Measurements from ENCODE around the gene CD79B. TPM values are rescaled to one million over a fixed set of nuclear protein-coding genes. Genes with fewer than 3 reads are reported as not detected.

The CD79B gene
- total RNA-seq: 10 to 100 TPM; 39.1 to 40.9 TPM

DNA sequence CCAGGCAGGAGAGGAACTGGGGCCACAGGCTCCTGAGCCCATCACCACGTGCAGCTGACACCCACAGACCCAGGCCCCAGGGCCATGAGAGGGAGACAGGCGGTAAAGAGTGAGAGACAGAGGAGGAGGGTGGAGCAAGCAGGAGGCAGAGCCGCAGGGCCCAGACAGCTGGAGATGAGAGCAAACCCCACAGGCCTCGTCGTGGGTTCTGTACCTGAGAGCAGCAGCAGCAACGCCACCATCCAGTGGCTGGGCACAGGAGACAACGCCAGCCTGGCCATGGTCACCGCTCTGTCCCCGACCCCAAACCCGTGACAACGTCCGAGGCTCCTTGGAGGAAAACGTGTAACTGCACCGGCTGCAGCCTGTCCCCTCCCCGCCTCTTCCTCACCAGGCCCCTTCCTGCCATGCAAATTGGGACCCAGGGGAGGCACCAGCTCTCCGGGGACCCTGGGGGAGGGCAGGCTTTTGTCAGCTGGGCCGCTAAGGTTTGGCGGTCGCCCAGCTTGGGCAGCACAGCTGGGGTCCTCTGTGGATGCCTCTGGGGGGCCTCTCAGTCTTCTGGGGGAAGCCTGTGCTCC, at the start of gene CD79B:
Gene CD79B, minus strand, starts transcription at position 351 of the 581 bp plus-strand sequence. Its CDS starts 70 bp downstream, at position 281.
- ChIA-PET CTCF (interaction anchor here (0.6 to 3.1 kb wide), 12 partner anchors 8 to 488 kb away, joined by 3 to 26 read pairs (median 9); partner anchors contain the start of genes CSHL1 and GH2), POLR2A (interaction anchor here (0.6 to 2.6 kb wide), 3 partner anchors 15 to 927 kb away, joined by 3 to 11 read pairs (median 3); partner anchors contain the start of gene ICAM2)
- H3K4me1 Mint-ChIP-seq (ENCODE audit: low read depth): peaks cover 17% of the 10 kb centered on the region
- peak within 1 kb of the TSS; percentile 91 for H3K27ac Mint-ChIP-seq
- H3K27me3 Mint-ChIP-seq: no peaks in the 10 kb centered on the region
- no peaks in the 10 kb centered on the region for H3K9me3 Mint-ChIP-seq
- peak; percentile 74 for DNase-seq
- intact Hi-C loops (cut with micrococcal nuclease): loop anchor here (1.0 to 5.0 kb wide), 3 partner anchors 14 to 95 kb away; no protein-coding TSS in a partner anchor
- H3K4me3 Mint-ChIP-seq: peak within 1 kb of the TSS; percentile 95
- H3K36me3 Mint-ChIP-seq: peaks cover 2% of the 10 kb centered on the region

DNA sequence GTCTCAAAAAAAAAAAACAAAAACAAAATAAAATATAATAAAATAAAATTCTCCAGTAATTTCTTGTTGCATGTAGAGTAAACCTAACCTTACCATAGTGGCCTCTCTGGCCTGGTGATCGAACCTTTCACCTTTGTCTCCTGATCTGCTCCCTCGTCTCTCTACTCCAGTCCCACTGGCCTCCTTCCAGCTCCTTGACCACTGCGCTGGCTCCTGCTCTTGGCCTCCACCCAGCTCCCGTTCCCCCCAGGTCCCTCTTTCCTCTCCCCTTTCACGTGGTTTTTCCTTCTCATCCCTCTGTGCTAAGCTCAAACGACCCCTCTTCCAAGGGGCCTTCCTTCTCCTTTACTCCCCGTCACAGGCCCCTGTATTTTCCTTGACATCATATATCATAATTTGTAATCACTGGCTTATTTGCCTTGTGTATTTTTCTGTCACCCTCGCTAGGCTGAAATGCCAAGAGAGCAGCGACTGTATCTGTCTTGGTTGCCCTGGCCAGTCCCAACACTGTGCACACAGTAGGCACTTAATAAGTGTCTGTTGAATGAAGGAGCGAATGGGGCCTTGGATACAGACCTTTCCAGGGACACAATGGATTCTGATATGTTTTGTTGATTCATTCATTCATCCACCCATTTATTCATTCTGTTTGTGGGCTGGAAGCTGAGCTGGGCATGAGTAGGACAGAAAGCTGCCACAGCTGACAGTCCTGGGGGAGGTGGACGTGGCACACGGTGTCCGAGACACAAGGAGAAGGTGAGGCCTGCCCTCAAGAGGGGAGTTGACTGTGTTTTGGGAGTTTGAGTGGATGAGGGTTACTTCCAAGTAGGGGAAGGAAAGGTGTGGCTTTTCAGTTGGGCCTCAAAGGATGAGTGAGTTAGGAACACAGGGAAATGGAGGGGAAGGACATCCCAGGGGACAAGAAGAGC, 46.4 kb upstream of the CD79B start:
- intact Hi-C loops (cut with micrococcal nuclease): no loop called here
- Mint-ChIP-seq H3K9me3 (peaks cover 12% of the 10 kb centered on the region), H3K27me3 (no peaks in the 10 kb centered on the region), H3K36me3 (no peaks in the 10 kb centered on the region), H3K4me3 (no peak overlapping the region), H3K27ac (no peak overlapping the region), H3K4me1 (ENCODE audit: low read depth) (peaks cover 17% of the 10 kb centered on the region)
- no peak for DNase-seq
- POLR2A ChIA-PET: no interaction called here
- CTCF ChIA-PET: interaction anchor here (0.6 to 3.0 kb wide), 4 partner anchors 12 to 343 kb away, joined by 3 to 12 read pairs (median 6); no protein-coding TSS in a partner anchor

DNA sequence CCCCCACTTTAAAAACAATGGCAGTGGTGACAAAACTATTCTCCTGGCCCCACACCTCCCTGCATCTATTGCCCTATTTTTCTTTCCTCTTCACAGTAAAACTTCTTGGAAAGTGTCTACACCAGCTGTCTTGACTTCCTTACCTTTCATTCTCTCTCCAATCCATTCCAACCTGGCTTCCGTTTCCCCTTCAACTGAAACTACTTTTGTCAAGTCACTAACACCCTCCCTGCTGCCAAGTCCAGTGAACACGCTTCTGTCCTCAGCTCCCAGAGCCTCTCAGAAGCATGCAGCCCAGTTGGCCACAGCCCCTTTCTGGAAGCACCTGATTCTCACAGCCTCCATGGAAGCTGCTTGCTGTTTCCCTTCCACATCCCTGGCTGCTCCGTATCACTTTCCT, 44.6 kb upstream of the CD79B start:
- ChIA-PET CTCF (interaction anchor here (0.9 to 3.0 kb wide), 5 partner anchors 9 to 111 kb away, joined by 3 to 12 read pairs (median 4); no protein-coding TSS in a partner anchor), POLR2A (interaction anchor here (0.7 kb wide), 1 partner anchor 11 kb away, joined by 3 read pairs; no protein-coding TSS in a partner anchor)
- Mint-ChIP-seq H3K27ac (no peak overlapping the region), H3K9me3 (peaks cover 2% of the 10 kb centered on the region), H3K27me3 (no peaks in the 10 kb centered on the region), H3K36me3 (no peaks in the 10 kb centered on the region), H3K4me1 (ENCODE audit: low read depth) (peaks cover 17% of the 10 kb centered on the region), H3K4me3 (no peak overlapping the region)
- DNase-seq: no peak
- intact Hi-C loops (cut with micrococcal nuclease): no loop called here

DNA sequence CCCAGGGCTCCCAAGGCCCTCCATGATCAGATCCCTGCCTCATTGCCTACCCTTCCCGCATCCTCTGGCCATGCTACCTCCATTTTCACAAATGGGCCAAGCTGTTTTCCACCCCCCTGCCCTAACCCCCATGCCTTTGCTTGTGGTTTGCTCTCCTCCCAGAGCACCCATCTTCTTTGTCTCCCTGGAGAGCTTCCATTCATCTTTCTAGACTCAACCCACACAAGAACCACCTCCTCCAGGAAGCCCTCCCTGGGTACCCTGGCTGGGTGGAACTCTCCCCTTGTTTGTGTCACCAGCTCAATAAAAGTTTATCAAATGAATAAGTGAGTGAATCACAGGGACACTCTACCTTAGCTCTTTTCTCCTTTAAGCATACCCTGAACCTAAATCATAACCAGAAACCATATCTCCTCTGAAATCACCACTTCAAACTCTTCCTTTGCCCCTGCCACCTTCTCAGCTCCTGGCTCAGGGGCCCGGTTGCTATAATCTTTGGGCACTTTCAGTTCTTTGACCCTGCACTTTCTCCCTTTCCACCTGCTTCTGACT, 43.5 kb upstream of the CD79B start:
- POLR2A ChIA-PET: no interaction called here
- Mint-ChIP-seq H3K4me3 (no peak overlapping the region), H3K27me3 (no peaks in the 10 kb centered on the region), H3K36me3 (no peaks in the 10 kb centered on the region), H3K27ac (no peak overlapping the region), H3K9me3 (no peaks in the 10 kb centered on the region), H3K4me1 (ENCODE audit: low read depth) (peaks cover 17% of the 10 kb centered on the region)
- intact Hi-C loops (cut with micrococcal nuclease): no loop called here
- CTCF ChIA-PET: interaction anchor here (0.8 to 3.0 kb wide), 9 partner anchors 15 to 158 kb away, joined by 3 to 12 read pairs (median 4); no protein-coding TSS in a partner anchor
- DNase-seq: peak; percentile 43

DNA sequence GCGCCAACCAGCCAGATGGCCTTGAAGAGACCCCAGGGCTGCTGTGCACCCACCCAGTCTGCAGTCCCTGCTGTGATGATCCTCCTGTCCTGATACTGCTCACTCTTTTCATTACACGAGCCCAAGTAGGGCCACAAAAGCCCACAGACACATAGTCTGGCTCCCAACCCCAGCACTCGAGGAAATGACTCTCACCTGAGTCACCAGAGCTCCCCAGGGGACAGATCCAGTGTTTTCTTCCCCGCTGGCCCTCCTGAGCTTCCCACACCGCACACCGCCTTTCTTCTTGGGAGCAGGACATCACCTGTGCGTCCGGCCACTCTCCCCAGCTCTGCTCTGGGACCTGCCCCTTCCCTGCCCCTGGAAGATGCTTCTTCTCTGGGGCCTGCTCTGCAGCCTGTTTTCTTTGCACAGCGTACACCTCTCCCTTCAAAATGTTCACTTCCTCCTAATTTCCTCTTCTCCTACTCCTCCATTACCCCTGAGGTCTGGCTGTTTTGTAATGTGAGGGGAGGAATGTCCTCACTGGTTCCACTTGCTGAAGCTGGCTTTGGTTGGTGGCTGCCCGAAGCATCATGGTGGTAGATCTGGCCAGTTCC, 42.6 kb upstream of the CD79B start:
- no peaks in the 10 kb centered on the region for H3K27me3 Mint-ChIP-seq
- no peak overlapping the region for H3K4me3 Mint-ChIP-seq
- intact Hi-C loops (cut with micrococcal nuclease): no loop called here
- H3K4me1 Mint-ChIP-seq (ENCODE audit: low read depth): peaks cover 17% of the 10 kb centered on the region
- no peaks in the 10 kb centered on the region for H3K9me3 Mint-ChIP-seq
- no peak overlapping the region for H3K27ac Mint-ChIP-seq
- CTCF ChIA-PET: interaction anchor here (1.4 to 1.6 kb wide), 2 partner anchors 28 to 29 kb away, joined by 3 to 8 read pairs; no protein-coding TSS in a partner anchor
- peak; percentile 28 for DNase-seq
- POLR2A ChIA-PET: no interaction called here
- H3K36me3 Mint-ChIP-seq: no peaks in the 10 kb centered on the region

DNA sequence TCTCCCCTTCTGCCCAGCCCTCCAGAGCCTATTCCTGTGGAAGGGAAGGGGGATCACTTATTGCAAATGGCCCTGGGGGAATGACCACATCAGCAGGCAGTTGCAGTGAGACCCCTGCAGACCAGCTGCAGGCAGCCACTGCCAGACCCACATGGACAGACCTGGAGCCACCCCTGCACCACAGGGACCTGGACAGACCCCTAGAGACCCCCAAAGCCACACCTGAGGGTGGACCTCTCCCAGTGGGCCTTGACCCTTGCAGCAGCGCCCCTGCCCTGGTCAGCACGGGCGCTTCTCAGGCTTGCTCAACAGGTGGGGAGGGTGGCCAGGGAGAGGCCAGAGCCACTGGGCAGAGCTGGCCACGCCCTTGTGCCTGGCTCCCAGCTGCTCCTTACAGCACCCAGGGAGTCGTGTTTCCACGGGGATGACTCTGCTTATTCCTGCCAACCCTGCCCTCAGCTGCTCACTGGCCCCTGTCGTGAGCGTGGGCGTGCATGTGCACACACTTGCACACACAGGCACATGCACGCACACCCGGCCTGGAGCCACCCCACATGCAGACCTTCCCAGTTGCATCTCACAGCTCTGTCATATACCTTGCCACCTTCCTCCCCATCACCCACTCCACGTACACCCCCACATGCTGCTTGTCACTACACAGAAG, 41.9 kb upstream of the CD79B start:
- H3K9me3 Mint-ChIP-seq: no peaks in the 10 kb centered on the region
- ChIA-PET POLR2A (no interaction called here), CTCF (no interaction called here)
- no peaks in the 10 kb centered on the region for H3K27me3 Mint-ChIP-seq
- H3K36me3 Mint-ChIP-seq: no peaks in the 10 kb centered on the region
- DNase-seq: no peak
- H3K27ac Mint-ChIP-seq: no peak overlapping the region
- peaks cover 17% of the 10 kb centered on the region for H3K4me1 Mint-ChIP-seq (ENCODE audit: low read depth)
- H3K4me3 Mint-ChIP-seq: no peak overlapping the region
- intact Hi-C loops (cut with micrococcal nuclease): no loop called here

DNA sequence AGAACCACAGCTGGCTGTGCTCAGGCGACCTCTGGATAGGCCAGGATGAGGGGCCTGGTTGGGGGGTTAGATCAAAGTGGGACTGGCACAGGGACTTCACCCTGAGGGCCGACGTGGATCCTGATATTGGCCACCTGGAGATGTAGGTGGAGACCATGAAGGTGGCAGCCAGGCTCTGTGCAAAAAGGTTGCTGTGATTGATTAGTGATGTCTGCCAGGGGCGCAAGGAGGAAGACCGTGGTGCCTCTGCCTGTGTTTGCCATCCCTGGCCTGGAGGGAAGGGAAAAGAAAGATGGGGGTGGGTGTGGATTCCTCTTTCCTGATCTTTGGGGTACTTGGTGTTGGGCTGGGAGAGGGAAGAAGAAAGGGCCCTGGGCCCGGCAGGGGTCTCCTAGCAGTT, 41.1 kb upstream of the CD79B start:
- no peak for DNase-seq
- peaks cover 19% of the 10 kb centered on the region for H3K4me1 Mint-ChIP-seq (ENCODE audit: low read depth)
- H3K4me3 Mint-ChIP-seq: no peak overlapping the region
- no peaks in the 10 kb centered on the region for H3K27me3 Mint-ChIP-seq
- no peaks in the 10 kb centered on the region for H3K9me3 Mint-ChIP-seq
- no peak overlapping the region for H3K27ac Mint-ChIP-seq
- intact Hi-C loops (cut with micrococcal nuclease): no loop called here
- ChIA-PET POLR2A (no interaction called here), CTCF (no interaction called here)
- H3K36me3 Mint-ChIP-seq: no peaks in the 10 kb centered on the region

DNA sequence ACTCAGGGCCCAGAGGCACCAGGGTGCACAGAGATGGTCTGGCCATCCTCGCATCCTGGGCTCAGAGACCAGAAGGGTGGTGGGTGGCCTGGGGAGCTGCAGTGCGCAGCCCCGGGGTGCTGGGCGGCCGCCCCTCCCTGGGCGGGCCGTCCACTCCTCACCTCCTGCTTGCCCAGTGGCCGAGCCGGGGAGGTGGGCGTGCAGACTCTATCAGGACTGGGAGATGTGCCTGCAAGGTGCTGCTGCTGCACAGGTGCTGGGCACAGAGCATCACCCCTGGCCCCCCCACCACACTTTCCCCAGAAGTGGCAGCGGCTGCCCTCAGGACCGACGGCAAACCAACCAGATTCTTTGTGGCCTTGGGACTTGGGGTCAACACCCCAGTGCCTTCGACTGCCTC, 40.7 kb upstream of the CD79B start, which contains the start of gene SCN4A:
Gene SCN4A, minus strand, starts transcription at position 123 of the 400 bp plus-strand sequence. Its CDS starts 77 bp downstream, at position 46.
- Mint-ChIP-seq H3K27me3 (no peaks in the 10 kb centered on the region), H3K4me1 (ENCODE audit: low read depth) (peaks cover 19% of the 10 kb centered on the region), H3K36me3 (no peaks in the 10 kb centered on the region), H3K4me3 (no peak within 1 kb of the TSS), H3K27ac (no peak within 1 kb of the TSS), H3K9me3 (no peaks in the 10 kb centered on the region)
- no peak for DNase-seq
- intact Hi-C loops (cut with micrococcal nuclease): no loop called here
- ChIA-PET POLR2A (no interaction called here), CTCF (no interaction called here)

DNA sequence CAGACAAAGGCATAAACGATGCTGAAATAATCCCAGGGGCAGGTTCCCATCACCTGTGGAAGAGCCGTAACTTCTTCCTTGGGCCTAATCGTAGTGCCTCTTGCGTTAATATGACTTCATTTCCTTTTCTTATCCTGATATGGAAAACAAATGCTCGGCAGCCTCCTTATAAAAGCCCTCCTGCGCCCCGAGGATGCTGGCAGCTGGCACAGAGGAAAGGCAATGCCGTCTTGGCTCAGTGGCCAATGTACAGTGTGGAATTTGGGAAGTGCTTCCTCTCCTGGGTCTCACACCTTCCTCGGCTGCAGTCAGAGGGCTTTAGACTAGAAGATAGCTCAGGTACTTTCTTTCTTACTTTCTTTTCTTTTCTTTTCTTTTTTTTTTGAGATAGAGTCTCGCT, 37.1 kb upstream of the CD79B start:
- no peak overlapping the region for H3K4me3 Mint-ChIP-seq
- POLR2A ChIA-PET: no interaction called here
- H3K27me3 Mint-ChIP-seq: no peaks in the 10 kb centered on the region
- no peak overlapping the region for H3K27ac Mint-ChIP-seq
- intact Hi-C loops (cut with micrococcal nuclease): no loop called here
- H3K9me3 Mint-ChIP-seq: no peaks in the 10 kb centered on the region
- peaks cover 16% of the 10 kb centered on the region for H3K4me1 Mint-ChIP-seq (ENCODE audit: low read depth)
- CTCF ChIA-PET: interaction anchor here (0.8 to 2.0 kb wide), 2 partner anchors 22 to 60 kb away, joined by 3 to 5 read pairs; no protein-coding TSS in a partner anchor
- DNase-seq: no peak
- H3K36me3 Mint-ChIP-seq: no peaks in the 10 kb centered on the region

DNA sequence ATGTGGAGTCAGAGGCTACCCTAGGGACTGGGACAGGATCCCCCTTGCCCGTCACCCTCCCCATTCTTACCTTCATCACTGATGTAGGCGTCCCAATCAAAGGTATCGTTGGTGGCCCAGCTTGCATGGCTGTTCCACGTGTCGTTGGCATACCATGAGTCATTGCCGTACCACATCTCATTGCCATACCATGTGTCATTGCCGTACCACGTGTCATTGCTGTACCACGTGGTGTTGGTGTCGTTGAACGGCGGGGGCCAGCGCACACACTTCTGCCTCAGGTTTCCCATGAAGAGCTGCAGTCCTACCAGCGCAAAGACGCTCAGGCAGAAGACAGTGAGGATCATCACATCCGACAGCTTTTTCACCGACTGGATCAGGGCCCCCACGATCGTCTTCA, 35.8 kb upstream of the CD79B start:
- intact Hi-C loops (cut with micrococcal nuclease): loop anchor here (1.0 to 2.0 kb wide), 2 partner anchors 17 to 21 kb away; no protein-coding TSS in a partner anchor
- Mint-ChIP-seq H3K27ac (no peak overlapping the region), H3K27me3 (no peaks in the 10 kb centered on the region), H3K4me1 (ENCODE audit: low read depth) (peaks cover 15% of the 10 kb centered on the region), H3K4me3 (no peak overlapping the region), H3K9me3 (no peaks in the 10 kb centered on the region), H3K36me3 (no peaks in the 10 kb centered on the region)
- POLR2A ChIA-PET: interaction anchor here (0.9 kb wide), 1 partner anchor 13 kb away, joined by 3 read pairs; no protein-coding TSS in a partner anchor
- CTCF ChIA-PET: interaction anchor here (2.0 kb wide), 1 partner anchor 23 kb away, joined by 5 read pairs; no protein-coding TSS in a partner anchor
- DNase-seq: peak; percentile 58

DNA sequence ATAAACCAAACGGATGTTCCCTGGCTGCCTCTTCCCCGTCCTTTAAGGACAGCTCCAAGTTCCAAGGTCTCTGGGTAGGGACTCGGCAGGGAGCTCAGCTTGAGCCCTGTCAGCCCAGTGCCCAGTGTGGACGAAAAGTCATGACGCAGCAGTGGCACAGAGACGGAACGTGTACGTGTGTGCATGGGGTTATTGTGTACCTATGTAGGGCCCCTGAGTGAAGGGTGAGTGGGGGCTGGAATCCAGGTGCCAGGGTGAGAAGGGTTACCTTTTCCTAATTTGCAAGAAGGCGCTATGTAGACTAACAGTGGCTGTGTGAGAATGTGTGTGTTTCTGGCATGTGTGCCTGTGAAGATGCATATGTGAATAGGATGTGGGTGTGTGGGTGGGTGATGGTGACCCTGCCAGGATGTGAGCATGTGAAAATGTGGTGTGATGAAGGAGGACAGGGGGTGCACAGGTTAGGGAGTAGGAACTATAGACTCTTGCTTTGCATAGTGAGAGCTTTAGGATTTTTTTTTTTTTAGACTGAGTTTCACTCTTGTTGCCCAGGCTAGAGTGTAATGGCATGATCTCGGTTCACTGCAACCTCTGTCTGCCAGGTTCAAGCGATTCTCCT, 34.6 kb upstream of the CD79B start:
- DNase-seq: peak; percentile 70
- ChIA-PET CTCF (interaction anchor here (1.0 to 4.2 kb wide), 3 partner anchors 20 to 55 kb away, joined by 3 to 24 read pairs (median 3); partner anchors contain the start of gene CSHL1), POLR2A (no interaction called here)
- peak overlapping the region; percentile 5 for H3K27ac Mint-ChIP-seq
- H3K27me3 Mint-ChIP-seq: no peaks in the 10 kb centered on the region
- H3K36me3 Mint-ChIP-seq: no peaks in the 10 kb centered on the region
- intact Hi-C loops (cut with micrococcal nuclease): loop anchor here (2.0 kb wide), 1 partner anchor 20 kb away; no protein-coding TSS in a partner anchor
- H3K4me1 Mint-ChIP-seq (ENCODE audit: low read depth): peaks cover 15% of the 10 kb centered on the region
- H3K9me3 Mint-ChIP-seq: no peaks in the 10 kb centered on the region
- no peak overlapping the region for H3K4me3 Mint-ChIP-seq
